Transverse colon (tissue), 4 donors: ENCODE data around the gene L3MBTL4. TPM values are rescaled to one million over a fixed set of nuclear protein-coding genes. Genes with fewer than 3 reads are reported as not detected.

Source experiments
- DNase-seq: peaks from one replicate; pipeline ENCODE4 v3.0.0-alpha.2; 2019
- H3K27ac ChIP-seq, 4 donors: fragments of 200-600 bp; sonication (generic); 2 replicates each; pipeline ENCODE4 v1.5.1; 2016 to 2018; ENCODE audit warnings: inconsistent platforms in 4 of 4
- H3K27me3 ChIP-seq: fragments of 200-600 bp; sonication (generic); 2 replicates; pipeline ENCODE4 v1.5.1; 2017; ENCODE audit warnings: inconsistent platforms
- H3K36me3 ChIP-seq, 4 donors: fragments of 200-600 bp; sonication (generic); 2 replicates each; pipeline ENCODE4 v1.5.1; 2017 to 2019; ENCODE audit warnings: inconsistent platforms in 4 of 4
- H3K4me1 ChIP-seq, 4 donors: fragments of 200-600 bp; sonication (generic); 2 replicates each; pipeline ENCODE4 v1.5.1; 2017 to 2020; ENCODE audit warnings: inconsistent platforms in 4 of 4
- H3K4me3 ChIP-seq, 4 donors: fragments of 200-600 bp; sonication (generic); 1 replicate in 1 of 4; 2 replicates in 3 of 4; pipeline versions ENCODE4 v1.5.1 to v1.6.1; 2017 to 2019; ENCODE audit warnings: inconsistent platforms in 4 of 4
- H3K9me3 ChIP-seq, 2 donors: fragments of 200-600 bp; sonication (generic); 2 replicates each; pipeline ENCODE4 v1.5.1; 2017 to 2019; ENCODE audit warnings: inconsistent platforms in 2 of 2
- CTCF ChIP-seq, 5 experiments: fragments of 200-600 bp in 3 of 5; fragments of 450-650 bp in 2 of 5; sonication (generic) in 3 of 5; IDR thresholded peaks; 1 replicate in 2 of 5; 2 replicates in 3 of 5; pipeline ENCODE4 v1.5.1; 2016 to 2017; ENCODE audit warnings: antibody characterized with exemption in 5 of 5, inconsistent platforms in 3 of 5, mild to moderate bottlenecking in 2 of 5, moderate library complexity in 1 of 5
- EP300 ChIP-seq: sonication (generic); formaldehyde crosslinking; IDR thresholded peaks from one replicate; pipeline ENCODE4 v1.6.1; 2017; ENCODE audit warnings: antibody characterized with exemption, low read depth
- POLR2A ChIP-seq: fragments of 450-650 bp; IDR thresholded peaks from one replicate; pipeline ENCODE4 v1.6.1; 2016; ENCODE audit warnings: antibody characterized with exemption, mild to moderate bottlenecking, moderate library complexity
- POLR2AphosphoS5 ChIP-seq, 3 donors: sonication (generic); formaldehyde crosslinking; IDR thresholded peaks; one replicate each; pipeline ENCODE4 v1.6.1; 2016; ENCODE audit warnings: antibody characterized with exemption in 3 of 3
- WGBS, 2 donors: methylation state at CpG; one replicate each; pipeline ENCODE4 v1.1.5; 2018; ENCODE audit warnings: low coverage in 1 of 2; 5-methylcytosine and 5-hydroxymethylcytosine counted together
- in situ Hi-C, 4 donors: fragments of 200-750 bp; cut with MboI; loops; one replicate each; pipeline versions ENCODE4 v1.15.0 to v1.15.1; 2017; ENCODE audit warnings: low sequenced_read_pairs in 3 of 4, low pct_ligation_motif_present in 1 of 4, low pct_unique_long_range_greater_than_20kb in 1 of 4
- intact Hi-C: fragments of 100-400 bp; cut with DNase I; formaldehyde crosslinking; loops from one replicate; pipeline ENCODE4 v1.15.1; 2023; ENCODE audit warnings: low total_unique reads
- total RNA-seq, 4 donors: library from RNA; depleted of rRNA; stranded (reverse); fragments of >200 nt; gene quantifications; one replicate each; pipeline ENCODE4 v1.1.0, GENCODE V29; 2016

The L3MBTL4 gene
- total RNA-seq, 4 donors from 2014 or later, result 0.20 to 4.9 (median 2.9) TPM

GRCh38 chr18:6256521-6256920, 158.2 kb downstream of the L3MBTL4 start:
- intact Hi-C loops (no loop called here), in situ Hi-C loops (no loop called here)
- Histone ChIP-seq H3K4me3 (no peak overlapping the region), H3K9me3 (peaks cover 0 to 11% of the 10 kb centered on the region in 2 donors), H3K36me3 (no peaks in the 10 kb centered on the region), H3K27me3 (no peaks in the 10 kb centered on the region), H3K27ac (no peak overlapping the region), H3K4me1 (no peaks in the 10 kb centered on the region)
- DNase-seq, result no peak
- no peak for TF ChIP-seq CTCF (IDR thresholded peaks at IDR 0.05)
- TF ChIP-seq POLR2AphosphoS5 (IDR thresholded peaks at IDR 0.05), result no peak
- TF ChIP-seq EP300, result no peak
- no peak for TF ChIP-seq POLR2A
- 69% methylated on average over 8 to 10 of the region's 10 CpGs for WGBS, 2 donors

GRCh38 chr18:6255886-6256285, 158.8 kb downstream of the L3MBTL4 start:
- peaks cover 0 to 11% of the 10 kb centered on the region in 2 donors for H3K9me3 ChIP-seq
- no peaks in the 10 kb centered on the region for H3K36me3 ChIP-seq
- in situ Hi-C loops, result no loop called here

GRCh38 chr18:6255116-6255705, 159.5 kb downstream of the L3MBTL4 start:
- Histone ChIP-seq H3K9me3 (peaks cover 0 to 11% of the 10 kb centered on the region in 2 donors), H3K4me1 (no peaks in the 10 kb centered on the region), H3K27ac (peak overlapping the region in 1 of 4 donors; percentile 0), H3K4me3 (no peak overlapping the region), H3K27me3 (no peaks in the 10 kb centered on the region), H3K36me3 (no peaks in the 10 kb centered on the region)
- intact Hi-C loops (no loop called here), in situ Hi-C loops (no loop called here)
- TF ChIP-seq EP300, result no peak
- TF ChIP-seq CTCF (IDR thresholded peaks at IDR 0.05), result no peak
- no peak for TF ChIP-seq POLR2A
- no peak for TF ChIP-seq POLR2AphosphoS5 (IDR thresholded peaks at IDR 0.05)
- 40 to 48% methylated on average over 4 of the region's 4 CpGs for WGBS, 2 donors
- no peak for DNase-seq

More at GRCh38 chr18:6255886-6256285, 158.8 kb downstream of the L3MBTL4 start:
- TF ChIP-seq EP300 (no peak), POLR2AphosphoS5 (IDR thresholded peaks at IDR 0.05) (no peak), POLR2A (no peak), CTCF (IDR thresholded peaks at IDR 0.05) (no peak)
- WGBS, 2 donors, result 71 to 76% methylated on average over 1 of the region's 1 CpG
- H3K4me1 ChIP-seq, result no peaks in the 10 kb centered on the region
- intact Hi-C loops, result no loop called here
- no peak overlapping the region for H3K27ac ChIP-seq
- DNase-seq, result no peak
- H3K4me3 ChIP-seq, result no peak overlapping the region
- H3K27me3 ChIP-seq, result no peaks in the 10 kb centered on the region

- in situ Hi-C loops, result no loop called here
- H3K4me1 ChIP-seq, result no peaks in the 10 kb centered on the region
- H3K4me3 ChIP-seq, result no peak overlapping the region
- H3K36me3 ChIP-seq, result no peaks in the 10 kb centered on the region
- DNase-seq, result no peak
- intact Hi-C loops, result no loop called here
- H3K27ac ChIP-seq, result no peak overlapping the region
- peaks cover 0 to 5% of the 10 kb centered on the region in 2 donors for H3K9me3 ChIP-seq
- TF ChIP-seq EP300 (no peak), POLR2AphosphoS5 (IDR thresholded peaks at IDR 0.05) (no peak), POLR2A (no peak), CTCF (IDR thresholded peaks at IDR 0.05) (no peak)
- no peaks in the 10 kb centered on the region for H3K27me3 ChIP-seq
Observed at GRCh38 chr18:6254456-6254855, 160.3 kb downstream of the L3MBTL4 start.
